Activated T-helper 9 cell treated with anti-CD3 and anti-CD28 coated beads, Interleukin-2, amount 50 U/mL, for 16 hours (primary cell): ENCODE data around the gene CANX.

Experiments used
- DNase-seq: peaks from one replicate; pipeline ENCODE4 v3.0.0-alpha.2; 2020; ENCODE audit warnings: low read depth

Gene CANX

DNA sequence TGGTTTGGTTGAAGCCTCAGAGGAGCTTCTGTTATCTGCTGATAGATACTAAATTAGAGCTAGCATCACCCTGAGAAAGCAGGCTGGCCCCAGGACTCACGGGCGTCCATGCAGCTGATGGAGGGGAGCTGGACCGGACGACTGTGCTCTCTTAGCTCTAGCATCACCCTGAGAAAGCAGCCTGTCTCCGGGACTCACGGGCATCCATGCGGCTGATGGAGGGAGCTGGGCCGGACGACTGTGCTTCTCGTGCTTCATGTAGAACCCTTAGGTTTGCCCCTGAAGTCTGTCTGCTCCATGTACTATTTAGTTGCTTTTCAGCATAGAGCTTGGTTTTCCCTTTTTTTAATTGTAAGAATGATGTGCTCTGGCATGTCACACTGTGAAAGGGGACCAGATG is 78.7 kb downstream of the CANX start:
- DNase-seq: no peak

DNA sequence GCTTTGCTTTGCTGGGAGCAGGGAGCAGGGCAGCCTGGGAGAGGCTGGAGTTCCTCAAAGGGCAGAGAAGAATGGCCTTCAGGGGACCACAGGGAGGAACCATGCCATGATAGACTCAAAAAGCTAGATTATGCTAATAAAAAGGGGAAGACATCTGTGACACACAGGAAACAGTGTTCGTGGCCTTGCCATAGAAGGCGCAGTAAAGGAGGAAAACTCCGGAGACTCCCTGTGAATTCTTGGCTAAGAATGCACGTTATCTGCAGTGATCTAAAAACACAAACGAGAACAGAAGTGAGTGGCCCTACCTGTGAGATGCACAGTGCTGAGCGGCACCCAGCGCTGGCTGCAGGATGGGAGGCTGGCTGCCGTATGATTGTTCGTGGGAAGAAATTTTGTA is 79.1 kb downstream of the CANX start:
- no peak for DNase-seq

DNA sequence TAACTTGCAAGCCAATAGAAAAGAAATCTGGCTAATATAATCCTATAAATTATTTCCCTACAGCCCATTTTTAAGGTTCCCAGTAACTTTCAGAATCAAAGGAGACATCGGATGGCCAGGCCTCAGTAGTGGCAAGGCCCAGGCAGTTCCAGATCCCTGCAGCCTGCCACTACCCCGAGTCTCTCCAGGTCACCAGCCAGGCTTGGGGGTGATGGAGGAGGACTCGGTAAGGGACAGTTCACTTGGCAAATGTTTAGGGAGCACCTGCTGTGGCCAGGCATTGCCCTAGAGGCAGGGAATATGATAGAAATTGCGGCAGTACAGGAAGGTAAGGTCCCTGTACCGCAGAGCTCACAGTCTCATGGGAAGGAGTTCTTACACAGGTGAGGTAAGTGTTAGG is 79.8 kb downstream of the CANX start:
- DNase-seq: no peak

DNA sequence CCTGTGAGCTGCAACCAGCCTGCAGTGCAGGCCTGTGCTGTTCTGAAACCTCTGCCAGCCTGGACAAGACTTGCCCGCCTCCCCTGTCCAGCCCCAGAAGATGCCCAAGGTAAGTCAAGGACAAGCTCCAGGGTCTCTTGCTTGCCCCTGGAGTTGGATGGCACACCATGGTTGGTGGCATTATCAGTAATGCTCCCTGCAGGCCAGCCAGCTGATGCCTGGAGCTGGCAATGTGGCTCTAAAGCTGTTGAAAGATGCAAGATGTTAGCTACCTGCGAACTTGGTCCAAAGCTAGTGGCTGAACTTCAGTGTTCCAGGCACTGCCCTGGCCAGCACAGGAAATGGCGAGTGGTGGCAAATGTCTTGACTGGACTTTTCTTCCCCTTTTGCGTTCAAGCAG is 81.1 kb downstream of the CANX start:
- DNase-seq: no peak

DNA sequence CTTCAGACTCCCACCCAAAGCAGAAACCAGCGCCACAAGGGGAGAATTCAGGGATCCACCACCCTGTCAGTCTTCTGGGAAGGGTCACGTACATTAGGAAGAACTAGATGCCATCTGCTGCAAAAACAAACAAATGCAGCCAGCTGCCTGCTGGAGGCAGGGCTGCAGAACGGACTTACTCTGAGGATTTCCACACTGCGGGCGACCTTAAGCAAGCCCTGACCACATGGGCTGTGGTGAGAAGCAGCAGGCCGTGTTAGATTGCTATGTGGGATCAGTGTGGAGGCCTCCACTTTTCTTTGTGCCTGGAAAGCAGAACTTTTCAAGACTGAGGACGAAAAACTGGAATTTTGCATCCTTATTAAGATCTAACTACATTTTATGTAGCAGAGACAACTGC is 81.6 kb downstream of the CANX start:
- DNase-seq: no peak
